NB4 (cell line): ENCODE data around the gene TMEM235.

Experiments
- DNase-seq: peaks from one replicate; pipeline ENCODE4 v3.0.0; 2010; ENCODE audit warnings: low read depth
- H3K4me3 ChIP-seq: one replicate; pipeline ENCODE4 v1.5.1; 2011; ENCODE audit warnings: mild to moderate bottlenecking, low read depth, low read length, moderate library complexity
- MYC ChIP-seq: IDR thresholded peaks from 2 replicates; pipeline ENCODE4 v1.6.1; 2011; ENCODE audit warnings: low read depth, low read length
- POLR2A ChIP-seq: IDR thresholded peaks from 2 replicates; pipeline ENCODE4 v1.6.1; 2011; ENCODE audit warnings: mild to moderate bottlenecking; ENCODE audit not compliant: insufficient read length; ENCODE audit errors: extremely low read depth
- TF ChIP-seq, protein P1 (sequence below): IDR thresholded peaks from 2 replicates; pipeline ENCODE4 v1.6.1; 2011; ENCODE audit warnings: low read depth, low read length
- TF ChIP-seq, protein P2 (sequence below): IDR thresholded peaks from one replicate; pipeline ENCODE4 v1.5.1; 2012; ENCODE audit warnings: low read depth, low read length

The TMEM235 gene

DNA sequence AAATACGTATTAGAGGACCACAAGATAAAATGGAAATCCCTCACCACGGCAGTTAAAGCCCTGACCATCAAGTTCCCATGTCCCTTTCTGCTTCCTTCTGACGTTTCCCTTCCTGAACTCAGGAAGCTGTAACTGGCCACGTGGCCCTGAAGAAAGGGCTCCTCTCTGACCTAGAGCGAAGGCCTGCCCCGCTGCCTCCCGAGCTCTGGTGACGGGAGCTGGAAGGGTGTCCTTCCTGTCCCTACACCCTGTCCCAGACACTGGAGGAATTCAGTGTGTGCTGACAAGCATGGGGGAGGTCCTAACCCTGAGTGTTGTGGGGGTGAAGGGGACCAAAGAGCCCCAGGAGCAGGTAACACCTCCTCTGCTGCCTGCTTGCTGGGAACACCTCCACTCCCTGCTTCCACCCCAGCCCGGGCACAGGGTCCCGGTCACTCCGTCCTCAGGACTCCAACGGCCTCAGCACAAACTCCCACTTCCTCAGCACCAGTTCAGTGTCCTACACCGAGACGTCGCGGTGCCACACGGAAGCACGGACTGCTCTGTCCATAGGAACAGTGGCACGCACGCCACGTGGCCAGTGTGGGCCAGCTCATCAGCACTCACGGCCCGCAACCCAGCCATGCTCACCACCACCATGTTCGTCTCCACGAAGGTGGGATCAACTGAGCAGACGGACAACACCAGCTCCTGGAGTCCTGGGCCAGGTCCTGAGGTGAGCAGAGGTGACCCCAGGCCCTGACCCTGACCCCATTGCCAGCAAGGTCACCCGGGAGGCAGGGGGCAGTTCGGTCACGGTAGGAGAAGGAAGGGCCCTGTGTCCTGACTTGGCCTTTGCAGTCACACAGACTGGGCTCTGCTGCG, 16.9 kb downstream of the TMEM235 start:
- no peak for TF ChIP-seq POLR2A
- TF ChIP-seq, protein P1, sequence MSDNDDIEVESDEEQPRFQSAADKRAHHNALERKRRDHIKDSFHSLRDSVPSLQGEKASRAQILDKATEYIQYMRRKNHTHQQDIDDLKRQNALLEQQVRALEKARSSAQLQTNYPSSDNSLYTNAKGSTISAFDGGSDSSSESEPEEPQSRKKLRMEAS: no peak
- TF ChIP-seq MYC: no peak
- TF ChIP-seq, protein P2, sequence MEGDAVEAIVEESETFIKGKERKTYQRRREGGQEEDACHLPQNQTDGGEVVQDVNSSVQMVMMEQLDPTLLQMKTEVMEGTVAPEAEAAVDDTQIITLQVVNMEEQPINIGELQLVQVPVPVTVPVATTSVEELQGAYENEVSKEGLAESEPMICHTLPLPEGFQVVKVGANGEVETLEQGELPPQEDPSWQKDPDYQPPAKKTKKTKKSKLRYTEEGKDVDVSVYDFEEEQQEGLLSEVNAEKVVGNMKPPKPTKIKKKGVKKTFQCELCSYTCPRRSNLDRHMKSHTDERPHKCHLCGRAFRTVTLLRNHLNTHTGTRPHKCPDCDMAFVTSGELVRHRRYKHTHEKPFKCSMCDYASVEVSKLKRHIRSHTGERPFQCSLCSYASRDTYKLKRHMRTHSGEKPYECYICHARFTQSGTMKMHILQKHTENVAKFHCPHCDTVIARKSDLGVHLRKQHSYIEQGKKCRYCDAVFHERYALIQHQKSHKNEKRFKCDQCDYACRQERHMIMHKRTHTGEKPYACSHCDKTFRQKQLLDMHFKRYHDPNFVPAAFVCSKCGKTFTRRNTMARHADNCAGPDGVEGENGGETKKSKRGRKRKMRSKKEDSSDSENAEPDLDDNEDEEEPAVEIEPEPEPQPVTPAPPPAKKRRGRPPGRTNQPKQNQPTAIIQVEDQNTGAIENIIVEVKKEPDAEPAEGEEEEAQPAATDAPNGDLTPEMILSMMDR: no peak
- no peak for DNase-seq
- no peak overlapping the region for H3K4me3 ChIP-seq

DNA sequence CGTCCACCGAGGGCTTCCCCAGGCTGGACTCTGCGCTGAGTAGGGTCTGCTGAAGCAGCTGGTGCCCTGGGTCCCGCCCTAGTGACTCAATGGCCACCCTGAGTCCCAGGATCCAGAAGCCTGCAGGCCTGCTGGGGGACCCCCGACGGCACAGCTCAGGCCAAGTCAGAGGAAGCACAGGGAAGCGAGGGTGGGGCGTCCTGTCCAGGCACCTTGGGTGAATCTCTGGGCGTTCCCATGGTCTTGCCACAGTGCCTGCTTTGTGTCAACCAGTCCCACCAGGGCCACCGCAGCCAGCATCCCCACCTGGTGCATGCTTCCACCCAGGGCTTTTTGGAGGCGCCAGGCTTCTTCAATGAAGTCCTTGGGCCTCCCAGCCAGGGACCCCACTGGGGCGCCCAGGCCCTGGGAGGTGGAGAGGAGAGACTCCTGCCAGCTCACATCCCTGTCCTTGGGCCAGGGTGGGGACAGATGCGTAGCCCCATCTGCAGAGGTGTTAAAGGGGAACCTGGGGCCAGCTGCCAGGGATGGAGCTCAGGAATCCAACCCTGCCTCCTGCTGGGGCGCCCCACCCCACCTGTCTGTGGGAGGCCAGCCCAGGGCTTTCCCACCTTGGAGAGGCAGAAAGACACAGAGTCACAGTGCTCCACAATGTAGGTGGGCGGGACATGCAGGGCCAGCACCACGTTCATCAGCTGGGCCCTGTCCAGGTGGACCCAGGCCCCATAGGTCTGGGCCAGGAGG, 17.8 kb downstream of the TMEM235 start:
- TF ChIP-seq POLR2A (no peak), MYC (no peak)
- TF ChIP-seq, protein P2: no peak
- no peak overlapping the region for H3K4me3 ChIP-seq
- DNase-seq: no peak

DNA sequence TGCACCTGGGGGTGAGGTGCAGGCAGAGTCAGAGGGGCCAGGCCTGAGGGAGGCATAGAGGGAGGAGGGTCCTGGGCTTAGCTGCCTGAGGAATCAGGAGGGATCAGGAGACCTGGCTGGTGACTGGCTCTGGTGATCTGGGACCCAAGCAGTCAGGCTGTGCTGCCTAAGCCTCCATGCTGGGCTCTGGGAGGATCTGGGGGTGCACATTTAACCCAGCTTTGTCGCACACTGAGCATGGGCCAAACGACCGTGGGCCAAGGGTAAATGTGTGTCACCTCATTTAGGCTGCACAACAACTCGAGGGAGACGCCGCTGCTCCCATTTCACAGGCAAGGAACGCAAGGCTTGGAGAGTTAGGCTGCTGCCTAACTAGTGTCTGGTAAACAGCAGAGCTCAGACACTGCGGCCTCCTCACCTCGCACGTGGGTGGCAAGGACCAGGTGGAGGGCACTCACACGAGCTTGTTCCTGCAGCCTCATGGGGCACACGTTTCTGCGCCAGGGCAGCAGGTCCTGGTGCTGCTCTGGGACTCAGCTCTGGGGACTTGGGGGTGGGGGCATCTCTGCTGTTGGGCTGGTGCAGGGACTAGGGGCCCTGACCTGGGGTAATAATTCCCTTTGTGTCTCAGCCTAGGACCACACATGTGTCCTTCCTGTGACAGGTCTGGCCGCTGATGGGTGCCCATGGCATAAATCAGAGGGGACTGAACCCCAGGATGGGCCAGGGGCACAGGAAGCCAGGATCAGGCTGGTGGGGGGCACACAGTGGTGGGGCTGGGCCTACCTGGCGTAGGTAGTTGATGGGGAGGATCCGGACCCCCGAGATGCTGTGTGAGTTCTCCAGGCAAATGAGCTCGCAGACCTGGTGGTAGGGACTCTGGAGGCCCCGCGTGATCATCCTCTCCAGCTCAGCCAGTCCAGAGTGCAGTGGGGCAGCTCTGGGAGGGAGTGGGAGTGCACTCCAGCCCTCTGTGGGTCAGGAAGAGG, 18.7 kb downstream of the TMEM235 start:
- no peak overlapping the region for H3K4me3 ChIP-seq
- DNase-seq: no peak
- TF ChIP-seq POLR2A: no peak
- TF ChIP-seq, protein P2: no peak
- TF ChIP-seq MYC: no peak
- TF ChIP-seq, protein P1: no peak

DNA sequence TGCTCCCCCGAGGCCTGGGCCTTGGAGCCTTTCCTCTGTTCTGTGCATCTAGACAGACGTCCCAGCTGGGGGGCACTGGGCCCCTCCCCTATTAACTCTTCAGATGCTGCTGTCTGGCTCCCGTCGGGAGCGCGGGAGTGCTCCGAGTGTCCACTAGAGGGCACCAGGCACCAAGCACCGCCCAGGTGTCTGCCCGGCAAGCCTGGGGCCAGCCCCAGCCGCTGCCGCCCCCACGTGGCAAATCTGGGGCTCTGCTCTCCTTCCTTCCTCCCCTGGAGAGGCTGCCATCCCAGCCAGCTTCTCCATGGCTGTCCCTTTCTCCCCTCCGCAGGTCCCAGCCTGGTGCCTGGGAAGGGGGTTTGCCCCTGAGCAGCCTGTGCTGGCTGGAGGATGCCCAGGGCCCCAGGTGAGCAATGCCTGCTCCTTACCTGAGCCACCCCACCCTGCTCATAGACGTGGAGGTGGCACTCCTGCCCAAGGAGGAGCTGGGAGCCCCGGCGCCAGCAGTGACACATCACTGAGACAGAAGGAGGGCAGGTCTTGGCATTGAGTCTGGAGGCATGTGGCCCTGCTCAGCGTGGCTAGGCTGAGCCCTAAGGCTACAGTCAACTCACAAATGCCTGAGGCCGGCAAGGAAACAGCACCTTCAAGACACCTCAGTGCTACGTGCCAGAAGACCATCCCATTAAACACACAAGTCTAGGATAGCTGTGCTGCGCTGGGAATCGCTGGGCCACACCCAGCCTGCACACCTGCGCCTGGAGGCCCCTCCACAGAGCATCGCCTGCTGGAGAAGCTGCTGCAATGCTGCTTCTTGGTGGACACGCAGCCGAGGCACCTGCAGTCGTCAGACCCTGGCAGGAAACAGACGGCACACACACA, 19.7 kb downstream of the TMEM235 start:
- peak; percentile 85 for DNase-seq
- no peak overlapping the region for H3K4me3 ChIP-seq
- TF ChIP-seq MYC (peak; percentile 61; the same call in 1 of the 2 replicates), POLR2A (no peak)
- TF ChIP-seq, protein P1: peak; percentile 91
- TF ChIP-seq, protein P2: peak; percentile 99

DNA sequence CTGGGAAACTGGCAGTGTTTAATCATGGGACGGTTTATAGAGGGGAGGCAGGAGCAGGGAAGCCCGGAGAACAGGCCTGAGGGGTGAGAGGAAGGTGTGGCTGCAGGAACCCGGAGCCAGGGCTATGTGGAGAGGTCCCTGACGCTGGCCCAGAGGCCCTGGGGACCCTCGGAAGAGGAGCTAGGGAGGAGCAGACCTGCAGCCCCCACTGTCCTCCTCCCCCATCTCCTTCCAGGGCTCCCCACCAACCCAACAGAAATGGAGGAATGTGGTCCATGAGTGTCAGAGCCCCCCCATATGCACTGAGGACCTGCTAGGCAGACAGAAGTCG, 20.3 kb downstream of the TMEM235 start:
- H3K4me3 ChIP-seq: no peak overlapping the region
- TF ChIP-seq POLR2A (no peak), MYC (no peak)
- TF ChIP-seq, protein P1: no peak
- TF ChIP-seq, protein P2: no peak
- no peak for DNase-seq
